Measurements from ENCODE around the gene ZNF814. TPM values are rescaled to one million over a fixed set of nuclear protein-coding genes. Genes with fewer than 3 reads are reported as not detected.

Gene ZNF814
- 8.6 and 12.2 TPM in 2 replicates for total RNA-seq (2021)
- Bru-seq, nascent RNA = percentile 53 among the genes with signal in this experiment
- BruChase-seq, experiment 1, labeled RNA remaining after a 2-hour chase = percentile 59 among the genes with signal in this experiment
- BruChase-seq, experiment 2, labeled RNA remaining after a 6-hour chase = percentile 49 among the genes with signal in this experiment
- long read RNA-seq, partial matches to known transcripts = 0 of 39 reads
- long read RNA-seq, other reads (novel, unspliced or antisense) = 31 of 39 reads

GRCh38 chr19:57888560-57889231 is at the start of gene ZNF814:
Gene ZNF814, minus strand, starts transcription at chr19:57889037. Its CDS starts 235 bp downstream, at chr19:57888802.
- no peaks in the 10 kb centered on the region for H3K27me3 ChIP-seq (ENCODE audit: insufficient read depth, low read depth)
- peaks cover 43% of the 10 kb centered on the region for H3K9me3 ChIP-seq (ENCODE audit: insufficient read depth, low read depth)
- 0 out of 2 replicates have a peak, but pooled peaks cover 5% of the 10 kb centered on the region for H3K4me1 ChIP-seq (replicated peaks; ENCODE audit: insufficient read depth)
- BruUV-seq (replicated peaks) = TSS peak; percentile 39
- intact Hi-C loops (cut with micrococcal nuclease; ENCODE audit: unreplicated experiment) = no loop called here
- DNase-seq = peak; percentile 69 to 79
- H3K4me3 ChIP-seq = peak within 1 kb of the TSS; percentile 89
- POLR2A ChIA-PET (ENCODE audit: unreplicated experiment) = no interaction called here
- no peaks in the 10 kb centered on the region for H4K20me1 ChIP-seq (ENCODE audit: insufficient read depth)
- H3K27ac ChIP-seq = no peak within 1 kb of the TSS
- peak within 1 kb of the TSS; percentile 95 for H2AFZ ChIP-seq
- CTCF ChIA-PET = no interaction called here
- peaks cover 26% of the 10 kb centered on the region for H3K36me3 ChIP-seq (ENCODE audit: low read depth)
- peaks cover 41% of the 10 kb centered on the region for H3K79me2 ChIP-seq (ENCODE audit: low read depth)
- H3F3A ChIP-seq (ENCODE audit: insufficient read depth, low read depth) = peaks cover 6% of the 10 kb centered on the region; the same call in 1 of the 2 replicates
- no peaks in the 10 kb centered on the region for H3K9me2 ChIP-seq (ENCODE audit: insufficient read depth)
- H3K4me2 ChIP-seq = peak within 1 kb of the TSS; percentile 86
- TF ChIP-seq, protein P1, sequence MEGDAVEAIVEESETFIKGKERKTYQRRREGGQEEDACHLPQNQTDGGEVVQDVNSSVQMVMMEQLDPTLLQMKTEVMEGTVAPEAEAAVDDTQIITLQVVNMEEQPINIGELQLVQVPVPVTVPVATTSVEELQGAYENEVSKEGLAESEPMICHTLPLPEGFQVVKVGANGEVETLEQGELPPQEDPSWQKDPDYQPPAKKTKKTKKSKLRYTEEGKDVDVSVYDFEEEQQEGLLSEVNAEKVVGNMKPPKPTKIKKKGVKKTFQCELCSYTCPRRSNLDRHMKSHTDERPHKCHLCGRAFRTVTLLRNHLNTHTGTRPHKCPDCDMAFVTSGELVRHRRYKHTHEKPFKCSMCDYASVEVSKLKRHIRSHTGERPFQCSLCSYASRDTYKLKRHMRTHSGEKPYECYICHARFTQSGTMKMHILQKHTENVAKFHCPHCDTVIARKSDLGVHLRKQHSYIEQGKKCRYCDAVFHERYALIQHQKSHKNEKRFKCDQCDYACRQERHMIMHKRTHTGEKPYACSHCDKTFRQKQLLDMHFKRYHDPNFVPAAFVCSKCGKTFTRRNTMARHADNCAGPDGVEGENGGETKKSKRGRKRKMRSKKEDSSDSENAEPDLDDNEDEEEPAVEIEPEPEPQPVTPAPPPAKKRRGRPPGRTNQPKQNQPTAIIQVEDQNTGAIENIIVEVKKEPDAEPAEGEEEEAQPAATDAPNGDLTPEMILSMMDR (conservative IDR thresholded peaks at IDR 0.05) = peak; percentile 76
- no peak for TF ChIP-seq EZH2 (IDR thresholded peaks at IDR 0.05; ENCODE audit: low read depth)

- Histone ChIP-seq H3K4me2 (no peak overlapping the region), H3K27ac (no peak overlapping the region), H3F3A (ENCODE audit: insufficient read depth, low read depth) (no peaks in the 10 kb centered on the region), H3K9me2 (ENCODE audit: insufficient read depth) (no peaks in the 10 kb centered on the region), H4K20me1 (ENCODE audit: insufficient read depth) (no peaks in the 10 kb centered on the region), H3K4me3 (peak overlapping the region; percentile 60), H3K4me1 (replicated peaks; ENCODE audit: insufficient read depth) (no peaks in the 10 kb centered on the region), H3K36me3 (ENCODE audit: low read depth) (peaks cover 6% of the 10 kb centered on the region; the same call in 1 of the 2 replicates), H3K9me3 (ENCODE audit: insufficient read depth, low read depth) (peaks cover 73% of the 10 kb centered on the region), H3K27me3 (ENCODE audit: insufficient read depth, low read depth) (no peaks in the 10 kb centered on the region), H2AFZ (no peak overlapping the region), H3K79me2 (ENCODE audit: low read depth) (no peaks in the 10 kb centered on the region)
- ChIA-PET POLR2A (ENCODE audit: unreplicated experiment) (interaction anchor here (0.7 kb wide), 1 partner anchor 500 kb away, joined by 4 read pairs; the partner anchor contains the start of gene ZNF749), CTCF (no interaction called here)
- no peak for DNase-seq
- no TSS peak for BruUV-seq (replicated peaks)
- intact Hi-C loops (cut with micrococcal nuclease; ENCODE audit: unreplicated experiment) = no loop called here
- no peak for TF ChIP-seq EZH2 (IDR thresholded peaks at IDR 0.05; ENCODE audit: low read depth)
- TF ChIP-seq, protein P1 (conservative IDR thresholded peaks at IDR 0.05) = no peak
Observed at GRCh38 chr19:57935731-57936130, 46.9 kb upstream of the ZNF814 start.

GRCh38 chr19:57934820-57935665 is 46.2 kb upstream of the ZNF814 start, which contains the start of gene ZNF418:
Gene ZNF418, minus strand, starts transcription at chr19:57935402. Its CDS starts 1,580 bp downstream, at chr19:57933822.
- ChIA-PET CTCF (no interaction called here), POLR2A (ENCODE audit: unreplicated experiment) (interaction anchor here (0.7 kb wide), 1 partner anchor 500 kb away, joined by 4 read pairs; the partner anchor contains the start of gene ZNF749)
- peaks cover 67% of the 10 kb centered on the region for H3K9me3 ChIP-seq (ENCODE audit: insufficient read depth, low read depth)
- H3K27me3 ChIP-seq (ENCODE audit: insufficient read depth, low read depth) = no peaks in the 10 kb centered on the region
- H3K9me2 ChIP-seq (ENCODE audit: insufficient read depth) = no peaks in the 10 kb centered on the region
- TF ChIP-seq EZH2 (IDR thresholded peaks at IDR 0.05; ENCODE audit: low read depth) = no peak
- TF ChIP-seq, protein P1 (conservative IDR thresholded peaks at IDR 0.05) = no peak
- no peaks in the 10 kb centered on the region for H3K4me1 ChIP-seq (replicated peaks; ENCODE audit: insufficient read depth)
- H3K36me3 ChIP-seq (ENCODE audit: low read depth) = no peaks in the 10 kb centered on the region; the same call in 1 of the 2 replicates
- no peaks in the 10 kb centered on the region for H3K79me2 ChIP-seq (ENCODE audit: low read depth)
- intact Hi-C loops (cut with micrococcal nuclease; ENCODE audit: unreplicated experiment) = no loop called here
- peak within 1 kb of the TSS; percentile 67 for H3K4me2 ChIP-seq
- H2AFZ ChIP-seq = peak within 1 kb of the TSS; percentile 82
- peak within 1 kb of the TSS; percentile 60 for H3K4me3 ChIP-seq
- no peak within 1 kb of the TSS for H3K27ac ChIP-seq
- no peaks in the 10 kb centered on the region for H3F3A ChIP-seq (ENCODE audit: insufficient read depth, low read depth)
- peak; percentile 49 to 65 for DNase-seq
- H4K20me1 ChIP-seq (ENCODE audit: insufficient read depth) = no peaks in the 10 kb centered on the region
- BruUV-seq (replicated peaks) = no TSS peak

Data from PC-9 (cell line).